Measurements from ENCODE around the gene NUB1.

Gene NUB1

GRCh38 chr7:151392002-151392401, 50.4 kb downstream of the NUB1 start:
- DNase-seq: no peak

DNA sequence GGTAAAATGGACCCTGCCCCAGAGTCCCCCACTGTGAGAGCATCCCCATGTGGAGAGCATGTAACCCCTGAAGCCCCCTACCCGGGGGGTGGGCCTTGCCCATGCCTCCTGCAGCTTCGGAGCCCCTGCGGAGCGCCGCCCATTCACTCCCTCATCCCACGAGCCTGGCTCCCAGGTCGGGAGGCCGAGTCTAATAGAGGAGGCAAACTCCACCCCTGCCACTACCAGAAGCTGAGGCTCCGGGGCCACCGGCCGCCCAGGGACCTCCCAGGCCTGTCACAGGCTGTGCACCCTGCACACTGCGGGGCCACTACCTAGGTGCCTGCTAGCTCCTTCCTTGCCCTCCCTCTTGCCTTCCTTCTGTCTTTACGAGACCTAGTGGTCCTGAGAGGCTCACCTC, 50.8 kb downstream of the NUB1 start:
- no peak for DNase-seq

- DNase-seq: no peak
Observed at GRCh38 chr7:151393031-151393977, 51.7 kb downstream of the NUB1 start.

GRCh38 chr7:151394076-151395035, 52.7 kb downstream of the NUB1 start:
- DNase-seq: no peak

DNA sequence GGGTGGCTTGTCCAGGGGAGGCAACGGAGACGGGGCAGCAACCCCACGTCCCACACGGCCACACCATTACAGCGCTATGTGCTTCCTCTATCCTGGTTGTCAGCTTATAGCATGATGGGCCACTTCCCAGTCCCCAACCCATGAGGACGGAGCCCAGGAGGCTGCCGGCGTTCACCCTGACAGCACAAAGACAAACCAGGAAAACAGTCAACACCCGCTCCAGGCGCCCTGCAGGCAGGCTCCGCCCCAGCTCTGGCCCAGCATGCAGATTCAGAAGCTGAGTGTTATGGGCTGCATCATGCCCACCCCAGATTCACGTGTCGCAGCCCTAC, 53.4 kb downstream of the NUB1 start:
- no peak for DNase-seq

DNA sequence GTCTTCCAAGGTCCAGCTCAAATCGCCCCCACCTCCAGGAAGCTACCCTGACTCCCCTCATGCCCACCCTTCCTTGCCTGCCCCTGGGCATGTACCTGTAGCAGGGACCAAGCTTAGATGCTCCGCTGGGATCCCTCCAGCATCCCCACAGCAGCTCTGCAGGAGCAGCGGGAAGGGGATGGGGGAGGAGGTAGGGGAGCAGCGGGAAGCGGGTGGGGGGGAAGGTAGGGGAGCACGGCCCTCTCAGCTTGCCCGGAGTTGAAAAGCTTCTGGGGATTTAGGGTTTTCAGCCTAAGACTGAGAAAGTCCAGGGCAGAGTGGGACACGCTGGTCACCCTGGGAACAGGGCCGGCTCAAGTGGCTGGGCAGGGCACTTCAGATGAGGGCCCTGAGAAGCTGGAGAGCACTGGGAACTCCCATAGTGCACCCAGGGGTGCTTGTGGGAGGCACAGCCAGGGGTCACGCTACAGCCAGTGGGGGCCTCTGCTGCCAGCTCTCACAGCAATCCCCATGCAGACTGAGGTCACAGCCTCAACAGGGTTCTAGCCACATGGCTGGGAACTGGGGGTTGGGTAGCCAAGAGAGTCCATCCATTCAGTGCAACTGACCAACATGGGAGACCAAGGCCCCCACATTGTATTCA, 54.8 kb downstream of the NUB1 start:
- no peak for DNase-seq

- no peak for DNase-seq
Observed at GRCh38 chr7:151397026-151397425, 55.4 kb downstream of the NUB1 start.

DNA sequence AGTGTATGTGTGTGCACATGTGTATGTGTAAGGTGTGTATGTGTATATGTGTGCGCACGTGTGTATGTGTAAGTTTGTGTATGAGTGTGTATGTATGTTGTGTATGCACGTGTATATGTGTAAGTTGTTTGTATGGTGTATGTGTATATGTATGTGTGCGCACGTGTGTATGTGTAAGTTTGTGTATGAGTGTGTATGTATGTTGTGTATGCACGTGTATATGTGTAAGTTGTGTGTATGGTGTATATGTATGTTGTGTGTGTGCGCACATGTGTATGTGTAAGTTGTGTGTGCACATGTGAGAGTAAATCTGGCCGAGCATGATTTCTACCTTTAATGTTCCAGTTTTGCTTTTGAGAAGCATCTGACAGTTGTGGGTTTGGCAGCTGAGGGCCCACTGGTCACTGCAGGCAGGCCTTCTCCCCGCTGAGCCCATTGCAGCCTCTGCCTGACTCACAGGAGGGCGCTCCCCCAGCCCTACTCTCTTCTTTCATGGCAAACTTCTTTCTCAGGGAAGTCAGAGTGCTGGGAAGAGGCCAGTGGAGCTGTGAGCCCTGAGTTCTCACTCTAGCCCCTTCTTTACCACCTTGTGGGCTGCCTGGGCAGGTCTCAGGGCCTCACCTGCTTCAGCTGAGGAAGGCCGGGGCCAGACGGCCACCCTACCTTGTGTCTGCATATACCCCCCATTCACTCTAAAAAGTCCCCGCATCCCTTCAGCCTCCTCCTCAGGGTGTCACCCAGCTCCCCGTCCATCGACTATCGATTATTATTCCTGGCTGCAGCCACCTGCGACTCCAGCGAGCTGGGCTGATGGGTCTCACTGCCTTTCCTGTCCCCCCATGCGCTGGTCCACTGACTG, 57.1 kb downstream of the NUB1 start:
- no peak for DNase-seq

- no peak for DNase-seq
Observed at GRCh38 chr7:151399305-151399601, 57.6 kb downstream of the NUB1 start.

DNA sequence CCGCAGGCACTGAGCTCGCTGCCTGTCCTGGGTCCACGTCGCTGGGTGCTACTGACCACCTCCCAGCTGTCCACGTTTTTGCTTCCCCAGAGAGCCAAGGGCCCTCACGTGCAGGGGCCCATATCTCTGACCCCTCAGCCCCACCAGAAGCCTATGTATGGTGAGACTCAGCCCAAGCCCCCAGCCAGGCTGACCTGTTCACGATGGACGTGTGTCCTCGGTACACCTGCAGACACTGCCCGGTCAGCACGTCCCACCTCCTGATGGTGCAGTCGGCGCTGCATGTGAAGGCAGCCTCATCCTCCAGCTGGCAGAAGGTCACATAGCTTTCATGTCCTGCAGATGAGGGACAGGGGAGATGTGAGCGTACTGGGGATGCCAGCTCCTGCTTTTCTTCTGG, 58.3 kb downstream of the NUB1 start:
- DNase-seq: no peak

DNA sequence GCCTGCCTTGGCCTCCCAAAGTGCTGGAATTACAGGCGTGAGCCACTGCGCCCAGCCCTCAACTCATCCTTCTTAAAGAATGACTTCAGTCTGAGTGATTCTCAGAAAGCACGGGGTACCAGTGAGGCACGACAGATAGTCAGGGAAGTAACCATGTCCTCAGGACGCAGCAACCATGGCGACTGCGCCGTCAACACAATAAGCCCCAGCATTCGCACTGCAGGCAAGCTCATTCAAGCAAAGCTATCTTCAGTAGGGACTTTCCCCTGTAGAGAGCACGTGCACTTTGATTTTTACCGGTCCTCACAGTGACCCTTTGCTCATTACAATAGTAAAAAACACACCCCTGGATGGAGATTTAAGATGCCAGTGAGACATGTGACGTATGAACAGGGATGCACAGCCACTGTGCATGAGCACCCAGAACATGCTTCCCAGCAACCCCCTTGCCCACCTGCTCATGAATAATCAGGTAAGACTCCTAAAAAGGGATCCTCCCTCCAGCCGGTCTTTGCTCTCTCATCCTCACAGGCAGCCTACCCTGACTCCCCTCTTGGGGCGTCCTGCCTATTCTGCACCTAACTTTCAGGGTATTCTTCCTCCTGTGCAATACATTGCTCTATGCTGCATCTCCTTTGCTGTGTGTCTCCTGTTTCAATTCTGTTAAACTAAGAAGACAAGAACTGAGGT, 59.2 kb downstream of the NUB1 start:
- DNase-seq: no peak

DNA sequence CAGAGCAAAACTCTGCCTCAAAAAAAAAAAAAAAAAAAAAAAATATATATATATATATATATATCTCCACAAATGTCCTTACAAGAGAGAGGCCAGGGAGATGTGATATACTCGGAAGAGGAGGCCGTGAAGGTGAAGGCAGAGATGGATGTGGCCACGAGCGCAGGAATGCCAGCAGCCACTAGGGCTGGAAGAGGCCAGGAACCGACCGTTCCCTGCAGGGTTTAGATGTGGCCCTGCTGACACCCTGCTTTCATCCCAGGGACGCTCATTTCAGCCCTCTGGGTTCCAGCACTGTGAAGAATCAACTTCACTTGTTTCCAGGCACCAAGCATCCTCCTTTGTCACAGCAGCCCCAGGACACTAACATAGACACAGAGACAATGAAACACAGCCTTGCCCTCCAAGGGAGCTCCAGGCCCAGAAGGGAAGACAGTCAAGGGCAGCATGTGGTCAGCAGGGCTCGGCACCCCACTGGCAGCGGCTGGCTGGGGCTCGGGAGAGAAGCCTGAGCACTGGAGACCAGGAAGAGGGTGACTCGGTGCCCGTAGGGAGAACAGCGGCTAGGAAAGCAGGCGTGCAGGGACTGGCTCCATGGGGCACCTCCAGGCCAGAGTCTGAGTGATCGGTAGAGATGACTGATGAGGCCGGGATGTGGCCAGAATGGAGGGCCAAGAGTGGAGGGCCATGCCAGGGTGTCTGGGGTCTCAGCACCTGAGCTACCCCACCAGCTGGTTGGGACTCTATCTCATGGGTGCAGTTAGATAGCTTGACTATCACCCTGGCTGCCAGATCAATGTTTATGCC, 60.6 kb downstream of the NUB1 start:
- DNase-seq: no peak

DNA sequence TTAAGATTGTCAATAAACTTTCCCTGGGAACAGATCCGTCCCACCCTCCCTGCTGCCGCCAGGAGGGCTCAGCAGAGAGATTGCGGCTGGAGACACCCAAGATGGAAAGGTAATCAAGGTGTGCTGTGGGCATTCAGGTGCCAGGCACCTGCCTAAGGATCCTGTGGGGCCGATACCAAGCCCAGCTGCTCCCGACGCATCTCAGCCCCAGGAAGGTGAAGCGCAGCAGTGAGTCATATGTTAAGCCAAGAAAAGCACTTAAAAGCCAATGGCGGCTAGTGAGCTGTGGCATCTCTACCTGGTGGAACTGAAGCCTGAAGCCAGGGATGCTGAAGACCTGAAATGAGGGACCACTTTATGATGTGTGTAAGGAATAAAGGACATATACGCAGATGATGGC, 62.2 kb downstream of the NUB1 start:
- no peak for DNase-seq

GRCh38 chr7:151404216-151405011, 62.8 kb downstream of the NUB1 start:
- no peak for DNase-seq

GRCh38 chr7:151405056-151405455, 63.4 kb downstream of the NUB1 start:
- DNase-seq: no peak

- no peak for DNase-seq
Observed at GRCh38 chr7:151405588-151405987, 64.0 kb downstream of the NUB1 start.

GRCh38 chr7:151406051-151406875, 64.7 kb downstream of the NUB1 start:
- DNase-seq: no peak

DNA sequence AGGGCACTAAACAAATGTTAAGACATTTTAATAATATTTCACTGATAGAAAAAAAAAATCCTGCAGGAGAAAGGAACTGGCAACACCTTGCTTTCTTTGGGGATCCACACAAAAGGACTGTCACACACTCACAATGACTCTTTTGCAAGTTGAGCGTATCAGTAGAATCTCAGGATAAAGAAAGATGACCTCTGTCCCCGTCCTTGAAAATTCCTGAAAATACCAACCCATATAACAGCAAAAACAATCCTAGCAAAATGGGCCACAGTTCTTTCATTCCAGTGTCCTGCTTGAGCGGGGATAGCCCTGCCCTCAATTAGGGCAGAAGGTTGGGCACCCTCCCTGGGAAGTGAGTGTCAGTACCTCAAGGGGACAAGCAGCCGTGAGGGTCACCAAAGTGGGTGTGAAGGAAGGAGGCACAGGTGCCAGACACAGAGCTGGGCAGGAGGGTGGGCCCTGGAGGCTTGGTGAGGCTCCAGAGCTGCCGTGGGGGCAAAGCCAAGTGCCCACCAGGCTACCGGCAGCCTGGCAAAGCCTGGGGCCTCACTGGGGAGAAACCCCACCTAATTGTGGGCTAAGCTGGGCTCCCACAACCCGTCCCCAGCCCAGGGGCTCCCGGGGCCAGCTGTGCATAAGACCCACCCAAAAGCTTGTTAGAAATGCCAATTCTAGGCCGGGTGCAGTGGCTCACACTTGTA, 65.4 kb downstream of the NUB1 start:
- DNase-seq: no peak

GRCh38 chr7:151408498-151408838, 66.9 kb downstream of the NUB1 start:
- DNase-seq: no peak
